GM12878 (cell line): Measurements from ENCODE around the gene CACNA1A. TPM values are rescaled to one million over a fixed set of nuclear protein-coding genes. Genes with fewer than 3 reads are reported as not detected.

Source experiments
- ATAC-seq: fragments of 200-7000 bp; cut with Tn5 transposase; 3 replicates; pipeline ENCODE4 v1.9.1; 2020; ENCODE audit warnings: mild to moderate bottlenecking, moderate library complexity
- BruUV-seq: library from RNA; stranded (reverse); fragments of 400-500 nt; replicated peaks from 2 replicates; lab custom pipeline; 2021; lab: Mats Ljungman, UMichigan
- CTCF ChIA-PET: fragments of 300-600 bp; sonication (Branson Sonifier 250); formaldehyde crosslinking; extraction: SDS; loops from one replicate; lab custom pipeline; 2021; ENCODE audit warnings: inconsistent platforms; lab: Yijun Ruan, JAX
- POLR2A ChIA-PET: fragments of 350-600 bp; formaldehyde crosslinking; extraction: SDS; loops from one replicate; lab custom pipeline; 2021; ENCODE audit warnings: inconsistent platforms; lab: Charles Lee
- RAD21 ChIA-PET: fragments of 300-600 bp; sonication (Branson Sonifier 250); formaldehyde crosslinking; loops from one replicate; lab custom pipeline; 2023; ENCODE audit warnings: antibody characterized with exemption; ENCODE audit not compliant: unreplicated experiment; lab: Charles Lee
- SMC1A ChIA-PET: fragments of 300-600 bp; sonication (Branson Sonifier 250); formaldehyde crosslinking; loops from one replicate; lab custom pipeline; 2023; ENCODE audit not compliant: unreplicated experiment, uncharacterized antibody; lab: Charles Lee
- DNase-seq: peaks from one replicate; pipeline ENCODE4 v3.0.0-alpha.2; 2011; ENCODE audit warnings: low read depth, low spot score
- FAIRE-seq: peaks from 3 replicates; lab custom pipeline; 2011; peaks lifted over from hg19 to GRCh38; lab: Jason Lieb, UNC
- H2AFZ ChIP-seq: 2 replicates; pipeline ENCODE4 v1.6.0; 2011; ENCODE audit warnings: low read depth, low read length, control low read depth; ENCODE audit not compliant: control insufficient read depth
- H3K27ac ChIP-seq: 2 replicates; pipeline ENCODE4 v1.5.1; 2011; ENCODE audit warnings: control low read depth; ENCODE audit not compliant: control insufficient read depth, insufficient read depth
- H3K27me3 ChIP-seq, 2 experiments: replicated peaks in 1 of 2; 2 replicates each; pipeline versions ENCODE4 v1.6.0 to v1.6.1; 2011; ENCODE audit warnings: low read length in 1 of 2; ENCODE audit not compliant: control insufficient read depth in 2 of 2, insufficient read depth in 2 of 2
- H3K36me3 ChIP-seq, 2 experiments: 2 replicates each; pipeline ENCODE4 v1.5.1; 2011; ENCODE audit warnings: low read length in 1 of 2; ENCODE audit not compliant: control insufficient read depth in 2 of 2, insufficient read depth in 2 of 2
- H3K4me1 ChIP-seq: 2 replicates; pipeline ENCODE4 v1.6.1; 2011; ENCODE audit warnings: mild to moderate bottlenecking, low read length, moderate library complexity, mixed read lengths; ENCODE audit not compliant: control insufficient read depth, insufficient read depth
- H3K4me2 ChIP-seq: 2 replicates; pipeline ENCODE4 v1.6.0; 2011; ENCODE audit warnings: control low read depth; ENCODE audit not compliant: control insufficient read depth, insufficient read depth
- H3K4me3 ChIP-seq: fragments of 200-600 bp; sonication (generic); 2 replicates; pipeline ENCODE4 v1.5.1; 2016
- H3K79me2 ChIP-seq: 2 replicates; pipeline ENCODE4 v1.6.0; 2011; ENCODE audit warnings: low read length; ENCODE audit not compliant: control insufficient read depth, insufficient read depth
- H3K9ac ChIP-seq: 2 replicates; pipeline ENCODE4 v1.8.0; 2011; ENCODE audit warnings: low read length, control low read depth, mixed read lengths; ENCODE audit not compliant: control insufficient read depth, insufficient read depth
- H3K9me3 ChIP-seq: replicated peaks from 3 replicates; pipeline ENCODE4 v1.5.1; 2011; ENCODE audit warnings: mild to moderate bottlenecking, low read length; ENCODE audit not compliant: control insufficient read depth, insufficient read depth
- H4K20me1 ChIP-seq: 2 replicates; pipeline ENCODE4 v1.6.0; 2011; ENCODE audit not compliant: control insufficient read depth, insufficient read depth
- FOXM1 ChIP-seq: IDR thresholded peaks from 2 replicates; pipeline ENCODE4 v1.6.1; 2012; ENCODE audit warnings: low read depth, mild to moderate bottlenecking, inconsistent platforms, low read length, moderate library complexity
- KAT2A ChIP-seq: conservative IDR thresholded peaks from 2 replicates; pipeline ENCODE4 v1.6.1; 2011; ENCODE audit warnings: low read depth, low read length; ENCODE audit not compliant: control insufficient read depth
- MTA3 ChIP-seq: IDR thresholded peaks from 2 replicates; pipeline ENCODE4 v1.6.1; 2012; ENCODE audit warnings: low read length, inconsistent platforms, borderline replicate concordance
- MXI1 ChIP-seq: fragments of 150-350 bp; IDR thresholded peaks from 2 replicates; pipeline ENCODE4 v1.6.1; 2011; ENCODE audit warnings: low read depth, mild to moderate bottlenecking, inconsistent platforms, low read length, improper control_type of control experiment
- RAD51 ChIP-seq: fragments of 450-650 bp; IDR thresholded peaks from 2 replicates; pipeline ENCODE4 v1.6.1; 2016; ENCODE audit warnings: moderate library complexity, mild to moderate bottlenecking, inconsistent platforms
- TCF3 ChIP-seq: IDR thresholded peaks from 2 replicates; pipeline ENCODE4 v1.6.1; 2012; ENCODE audit warnings: low read depth, mild to moderate bottlenecking, low read length, borderline replicate concordance; ENCODE audit not compliant: insufficient read depth
- WGBS: methylation state at CpG from one replicate; pipeline ENCODE4 v1.1.6; 2016; ENCODE audit warnings: low lambda C conversion rate; ENCODE audit not compliant: insufficient replicate concordance, insufficient coverage; ENCODE audit errors: missing lambda C conversion rate; 5-methylcytosine and 5-hydroxymethylcytosine counted together
- in situ Hi-C: fragments of 300-500 bp; cut with MboI; formaldehyde crosslinking; loops from 9 replicates; pipeline ENCODE4 v1.14.3; 2018; ENCODE audit warnings: mixed read lengths
- intact Hi-C: fragments of 100-400 bp; cut with micrococcal nuclease; formaldehyde crosslinking; loops from one replicate; pipeline ENCODE4 v1.14.2; 2022; ENCODE audit not compliant: unreplicated experiment
- polyA plus RNA-seq, 11 experiments: library from polyadenylated mRNA; depleted of rRNA in 4 of 11; unstranded in 6 of 11; stranded (reverse) in 5 of 11; fragments of >200 nt; fragmentation: Nextera tagmentation in 4 of 11; fragmentation: Illumina TruSeq in 1 of 11; extraction: Ambion mirVana in 4 of 11; extraction: Trizol in 1 of 11; gene quantifications; 1 replicate in 1 of 11; 2 replicates in 10 of 11; pipeline versions ENCODE4 v1.2.1 to v1.2.3, GENCODE V29; 2011 to 2016; ENCODE audit warnings: inconsistent platforms in 2 of 11, missing spikeins in 2 of 11, low read depth in 1 of 11
- total RNA-seq, 4 experiments: library from RNA; depleted of rRNA in 3 of 4; stranded (reverse); fragments of >200 nt in 3 of 4; fragmentation: Illumina TruSeq in 1 of 4; extraction: Trizol in 1 of 4; gene quantifications; 2 replicates each; pipeline versions ENCODE4 v1.2.1 to v1.2.3, GENCODE V29; 2013 to 2021
- TF ChIP-seq, protein P1 (sequence below): IDR thresholded peaks from 2 replicates; pipeline ENCODE4 v1.6.1; 2011; ENCODE audit warnings: low read depth, mild to moderate bottlenecking, low read length, moderate library complexity, borderline replicate concordance; ENCODE audit errors: extremely low read depth

Gene CACNA1A
- total and polyA plus RNA-seq, 10 of the 15 experiments (the other 5 are each of a cell fraction or from before 2014, with no cell fraction given), result 1.1 to 4.4 (median 2.5) TPM

DNA sequence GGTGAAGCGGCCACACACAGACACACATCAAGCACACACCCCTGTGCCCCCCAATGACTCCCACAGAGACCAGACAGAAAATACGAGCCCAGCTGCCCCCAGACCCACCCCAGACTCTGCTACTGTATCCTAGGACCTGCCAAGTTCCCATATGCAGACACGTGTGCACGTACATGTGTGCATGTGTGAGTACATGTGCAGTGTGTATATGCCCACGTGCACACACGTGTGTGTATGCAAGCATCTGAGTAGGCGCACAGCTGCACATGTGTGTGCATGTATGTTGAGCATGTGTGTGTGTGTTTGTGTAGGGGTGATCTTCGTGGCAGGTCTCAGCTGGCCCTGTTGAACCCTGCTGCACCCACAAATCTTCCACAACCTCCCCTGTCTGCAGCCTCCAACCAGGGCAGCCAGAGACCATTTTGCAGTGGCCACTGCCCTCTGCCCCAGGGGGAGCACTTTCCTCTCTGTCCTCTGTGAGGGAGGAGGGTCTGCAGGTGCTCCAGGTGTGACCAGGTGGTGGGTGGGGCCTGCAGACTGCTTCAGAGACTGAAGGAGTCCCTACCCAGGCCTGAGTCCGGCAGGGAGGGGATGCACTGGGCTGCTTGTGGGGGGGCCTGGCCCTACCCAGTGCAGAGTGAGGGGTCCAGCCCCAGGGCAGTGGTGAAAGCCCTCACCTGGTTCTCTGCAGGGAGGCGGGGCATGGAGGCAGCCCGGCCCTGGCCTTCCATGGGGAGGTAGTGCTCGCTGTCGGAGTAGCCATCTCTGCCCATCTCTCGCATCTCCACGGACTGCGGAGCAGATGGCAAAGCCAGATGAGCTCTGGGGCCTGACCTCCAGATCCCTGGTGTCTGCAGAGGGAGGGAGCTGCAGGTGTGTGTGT, 294.6 kb downstream of the CACNA1A start:
- peaks cover 19% of the 10 kb centered on the region for H3K4me1 ChIP-seq
- H3K36me3 ChIP-seq, result no peaks in the 10 kb centered on the region
- intact Hi-C loops, result no loop called here
- H4K20me1 ChIP-seq, result no peaks in the 10 kb centered on the region
- in situ Hi-C loops, result loop anchor here (5.0 kb wide), 1 partner anchor 51 kb away; no protein-coding TSS in a partner anchor
- no peak overlapping the region for H2AFZ ChIP-seq
- H3K4me2 ChIP-seq, result no peak overlapping the region
- H3K9me3 ChIP-seq, result no peaks in the 10 kb centered on the region
- H3K27me3 ChIP-seq, result no peaks in the 10 kb centered on the region
- TF ChIP-seq, protein P1, sequence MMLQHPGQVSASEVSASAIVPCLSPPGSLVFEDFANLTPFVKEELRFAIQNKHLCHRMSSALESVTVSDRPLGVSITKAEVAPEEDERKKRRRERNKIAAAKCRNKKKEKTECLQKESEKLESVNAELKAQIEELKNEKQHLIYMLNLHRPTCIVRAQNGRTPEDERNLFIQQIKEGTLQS, result no peak
- no peak overlapping the region for H3K9ac ChIP-seq
- SMC1A ChIA-PET, result interaction anchor here (0.8 to 1.0 kb wide), 2 partner anchors 54 to 61 kb away, joined by 3 read pairs; partner anchors contain the start of genes IER2 and STX10
- RAD21 ChIA-PET, result no interaction called here
- 70% methylated on average over 16 of the region's 16 CpGs for WGBS
- CTCF ChIA-PET, result interaction anchor here (0.7 kb wide), 1 partner anchor 234 kb away, joined by 3 read pairs; no protein-coding TSS in a partner anchor
- DNase-seq (no peak), ATAC-seq (no peak), FAIRE-seq (no peak)
- H3K27ac ChIP-seq, result no peak overlapping the region
- BruUV-seq, result no TSS peak
- POLR2A ChIA-PET, result no interaction called here
- H3K4me3 ChIP-seq, result no peak overlapping the region
- no peaks in the 10 kb centered on the region for H3K79me2 ChIP-seq

DNA sequence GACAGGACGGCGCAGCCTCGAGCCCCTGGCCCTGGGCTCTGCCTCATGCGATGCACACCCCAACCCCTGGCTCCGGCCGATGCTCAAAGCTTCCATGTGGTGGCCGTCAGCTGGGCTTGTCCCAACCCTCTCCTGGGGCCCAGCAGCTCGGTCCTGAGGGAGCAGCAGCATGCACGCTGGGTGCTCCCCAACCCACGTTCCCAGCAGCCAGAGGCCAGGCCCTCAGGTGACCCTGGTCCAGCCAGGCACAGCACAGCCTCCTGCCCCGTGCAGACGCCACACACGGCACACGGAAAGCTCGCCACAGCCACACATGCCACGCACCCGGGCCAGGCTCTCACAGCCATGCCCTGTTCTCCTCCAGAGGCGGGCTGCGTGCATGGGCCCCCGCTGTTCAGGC, 295.3 kb downstream of the CACNA1A start:
- CTCF ChIA-PET, result no interaction called here
- no peak for TF ChIP-seq MTA3
- no peak for TF ChIP-seq MXI1
- no peak for TF ChIP-seq TCF3
- TF ChIP-seq RAD51, result no peak
- TF ChIP-seq FOXM1, result no peak
- no peak for TF ChIP-seq KAT2A
- Histone ChIP-seq H3K27ac (no peak overlapping the region), H3K9ac (no peak overlapping the region), H3K9me3 (no peaks in the 10 kb centered on the region), H2AFZ (no peak overlapping the region), H3K27me3 (no peaks in the 10 kb centered on the region), H4K20me1 (no peaks in the 10 kb centered on the region), H3K36me3 (no peaks in the 10 kb centered on the region), H3K79me2 (no peaks in the 10 kb centered on the region), H3K4me1 (peaks cover 19% of the 10 kb centered on the region), H3K4me2 (no peak overlapping the region), H3K4me3 (no peak overlapping the region)
- in situ Hi-C loops (loop anchor here (5.0 kb wide), 1 partner anchor 51 kb away; no protein-coding TSS in a partner anchor), intact Hi-C loops (no loop called here)
- no TSS peak for BruUV-seq
- RAD21 ChIA-PET, result no interaction called here
- no peak for FAIRE-seq
- POLR2A ChIA-PET, result interaction anchor here (1.7 kb wide), 1 partner anchor 59 kb away, joined by 4 read pairs; no protein-coding TSS in a partner anchor
- DNase-seq, result no peak
- SMC1A ChIA-PET, result interaction anchor here (0.8 to 1.0 kb wide), 2 partner anchors 54 to 61 kb away, joined by 3 read pairs; partner anchors contain the start of genes IER2 and STX10
- no peak for ATAC-seq
- WGBS, result 26% methylated on average over 18 of the region's 20 CpGs
